ENCODE data around the gene THAP2.

DNA sequence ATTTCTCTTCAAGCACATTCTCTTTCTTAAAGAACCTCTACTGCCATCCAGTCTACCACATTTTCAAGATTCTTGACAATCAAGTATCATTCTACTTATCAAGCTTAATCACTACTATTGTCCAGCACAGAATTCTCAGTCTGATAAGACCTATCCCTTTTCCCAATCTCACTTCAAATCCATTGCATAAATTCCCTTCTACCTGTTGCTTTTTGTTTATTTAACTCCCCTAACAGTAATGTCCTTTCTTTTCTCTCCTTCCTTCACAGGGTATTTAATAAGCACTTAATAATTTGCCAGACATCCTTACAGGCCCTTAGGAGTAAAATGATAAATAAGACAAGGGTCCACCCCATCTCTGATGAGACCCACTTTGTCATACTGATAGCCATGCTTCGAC lies 42.2 kb upstream of the THAP2 start:
- TF ChIP-seq, protein P1, sequence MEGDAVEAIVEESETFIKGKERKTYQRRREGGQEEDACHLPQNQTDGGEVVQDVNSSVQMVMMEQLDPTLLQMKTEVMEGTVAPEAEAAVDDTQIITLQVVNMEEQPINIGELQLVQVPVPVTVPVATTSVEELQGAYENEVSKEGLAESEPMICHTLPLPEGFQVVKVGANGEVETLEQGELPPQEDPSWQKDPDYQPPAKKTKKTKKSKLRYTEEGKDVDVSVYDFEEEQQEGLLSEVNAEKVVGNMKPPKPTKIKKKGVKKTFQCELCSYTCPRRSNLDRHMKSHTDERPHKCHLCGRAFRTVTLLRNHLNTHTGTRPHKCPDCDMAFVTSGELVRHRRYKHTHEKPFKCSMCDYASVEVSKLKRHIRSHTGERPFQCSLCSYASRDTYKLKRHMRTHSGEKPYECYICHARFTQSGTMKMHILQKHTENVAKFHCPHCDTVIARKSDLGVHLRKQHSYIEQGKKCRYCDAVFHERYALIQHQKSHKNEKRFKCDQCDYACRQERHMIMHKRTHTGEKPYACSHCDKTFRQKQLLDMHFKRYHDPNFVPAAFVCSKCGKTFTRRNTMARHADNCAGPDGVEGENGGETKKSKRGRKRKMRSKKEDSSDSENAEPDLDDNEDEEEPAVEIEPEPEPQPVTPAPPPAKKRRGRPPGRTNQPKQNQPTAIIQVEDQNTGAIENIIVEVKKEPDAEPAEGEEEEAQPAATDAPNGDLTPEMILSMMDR (IDR thresholded peaks at IDR 0.05; ENCODE audit: extremely low read depth in 1 of 2, insufficient read depth in 1 of 2, low read depth in 1 of 2, low read length in 2 of 2): no peak
- no peak for TF ChIP-seq POLR2A (IDR thresholded peaks at IDR 0.05; ENCODE audit: low read depth, low read length)
- no peak for TF ChIP-seq GATA2 (IDR thresholded peaks at IDR 0.05; ENCODE audit: insufficient read depth, insufficient read length, low read depth, low read length)
- TF ChIP-seq EZH2 (IDR thresholded peaks at IDR 0.05; ENCODE audit: borderline replicate concordance, low read depth, low read length, severe bottlenecking): no peak
- TF ChIP-seq MYC (IDR thresholded peaks at IDR 0.05; ENCODE audit: low read depth, low read length): no peak
- TF ChIP-seq, protein P2, sequence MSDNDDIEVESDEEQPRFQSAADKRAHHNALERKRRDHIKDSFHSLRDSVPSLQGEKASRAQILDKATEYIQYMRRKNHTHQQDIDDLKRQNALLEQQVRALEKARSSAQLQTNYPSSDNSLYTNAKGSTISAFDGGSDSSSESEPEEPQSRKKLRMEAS (IDR thresholded peaks at IDR 0.05; ENCODE audit: insufficient read depth, insufficient read length): no peak
- TF ChIP-seq POLR2AphosphoS5 (IDR thresholded peaks at IDR 0.05; ENCODE audit: insufficient read depth, low read depth, low read length): no peak

All from endothelial cell of umbilical vein (primary cell).